Myocyte (in vitro differentiated cells): ENCODE measurements around the gene PIK3R1. TPM values are rescaled to one million over a fixed set of nuclear protein-coding genes. Genes with fewer than 3 reads are reported as not detected.
"Not testable (repeated sequence)": the region's sequence is repeated elsewhere in the genome, so short reads cannot be mapped to it uniquely, and the experiment has no call there.

Source experiments
- DNase-seq: peaks from one replicate; pipeline ENCODE4 v3.0.0-alpha.2; 2012; ENCODE audit warnings: low read depth
- total RNA-seq: library from RNA; depleted of rRNA; stranded (reverse); fragments of >200 nt; gene quantifications from 2 replicates; pipeline ENCODE4 v1.2.3, GENCODE V29; 2014

Gene PIK3R1
- total RNA-seq, 1 donor from 2014 or later = 27.1 TPM

- no peak for DNase-seq
These were observed 22.9 kb upstream of the PIK3R1 start for GRCh38 chr5:68192679-68193060.

- no peak for DNase-seq
These were observed 22.0 kb upstream of the PIK3R1 start for GRCh38 chr5:68193481-68194036.

GRCh38 chr5:68194386-68194785 lies 21.2 kb upstream of the PIK3R1 start:
- DNase-seq = no peak

- no peak for DNase-seq
These were observed 20.4 kb upstream of the PIK3R1 start for GRCh38 chr5:68195137-68195536.

- DNase-seq = no peak
These were observed 18.7 kb upstream of the PIK3R1 start for GRCh38 chr5:68196876-68197275.

GRCh38 chr5:68200288-68200687 lies 15.3 kb upstream of the PIK3R1 start:
- DNase-seq = no peak

GRCh38 chr5:68210654-68211053 lies 4.9 kb upstream of the PIK3R1 start:
- not testable (repeated sequence) for DNase-seq

GRCh38 chr5:68214482-68215207 lies 911 bp upstream of the PIK3R1 start:
- DNase-seq = peak; percentile 10

GRCh38 chr5:68215898-68216244 lies 315 bp downstream of the PIK3R1 start:
- DNase-seq = no peak

GRCh38 chr5:68216245-68217046 lies 890 bp downstream of the PIK3R1 start:
- DNase-seq = peak; percentile 49

GRCh38 chr5:68217047-68217355 lies 1.4 kb downstream of the PIK3R1 start:
- no peak for DNase-seq

GRCh38 chr5:68217528-68217927 lies 2.0 kb downstream of the PIK3R1 start:
- DNase-seq = no peak

- DNase-seq = no peak
These were observed 3.7 kb downstream of the PIK3R1 start for GRCh38 chr5:68219161-68219816.

GRCh38 chr5:68220260-68220659 lies 4.7 kb downstream of the PIK3R1 start:
- no peak for DNase-seq

GRCh38 chr5:68220914-68221313 lies 5.4 kb downstream of the PIK3R1 start:
- no peak for DNase-seq

GRCh38 chr5:68221488-68221887 lies 5.9 kb downstream of the PIK3R1 start:
- DNase-seq = no peak

- no peak for DNase-seq
These were observed 6.8 kb downstream of the PIK3R1 start for GRCh38 chr5:68222310-68222709.

GRCh38 chr5:68222824-68223354 lies 7.3 kb downstream of the PIK3R1 start:
- no peak for DNase-seq

- no peak for DNase-seq
These were observed 8.3 kb downstream of the PIK3R1 start for GRCh38 chr5:68223904-68224303.

- no peak for DNase-seq
These were observed 9.1 kb downstream of the PIK3R1 start for GRCh38 chr5:68224509-68225187.

GRCh38 chr5:68225188-68225910 lies 9.8 kb downstream of the PIK3R1 start:
- DNase-seq = peak; percentile 59
